PC-9 (cell line): ENCODE measurements around the gene NOD1. TPM values are rescaled to one million over a fixed set of nuclear protein-coding genes. Genes with fewer than 3 reads are reported as not detected.

Experiments
- BruUV-seq: library from RNA; stranded (reverse); fragments of 400-500 nt; replicated peaks from 2 replicates; lab custom pipeline; 2021; lab: Mats Ljungman, UMichigan
- CTCF ChIA-PET: fragments of 300-600 bp; sonication (Branson Sonifier 250); formaldehyde crosslinking; loops from one replicate; lab custom pipeline; 2022; ENCODE audit warnings: antibody characterized with exemption; lab: Charles Lee
- POLR2A ChIA-PET: fragments of 300-600 bp; sonication (Branson Sonifier 250); formaldehyde crosslinking; loops from one replicate; lab custom pipeline; 2022; ENCODE audit warnings: antibody characterized with exemption; ENCODE audit not compliant: unreplicated experiment; lab: Charles Lee
- DNase-seq, 2 experiments: peaks; one replicate each; pipeline versions ENCODE4 v3.0.0 to v3.0.0-alpha.2; 2015 to 2022; ENCODE audit warnings: mixed read lengths in 1 of 2
- H2AFZ ChIP-seq: fragments of 200-600 bp; sonication (generic); 2 replicates; pipeline ENCODE4 v1.8.1; 2017; ENCODE audit warnings: antibody characterized with exemption
- H3F3A ChIP-seq: fragments of 200-600 bp; sonication (generic); 2 replicates; pipeline ENCODE4 v1.8.1; 2017; ENCODE audit warnings: antibody characterized with exemption, mild to moderate bottlenecking, low read depth; ENCODE audit not compliant: insufficient read depth
- H3K27ac ChIP-seq: fragments of 200-600 bp; sonication (generic); 2 replicates; pipeline ENCODE4 v1.6.1; 2016; ENCODE audit warnings: mixed run types
- H3K27me3 ChIP-seq: fragments of 200-600 bp; sonication (generic); 2 replicates; pipeline ENCODE4 v1.6.1; 2016; ENCODE audit warnings: low read depth, mixed run types; ENCODE audit not compliant: insufficient read depth
- H3K36me3 ChIP-seq: fragments of 200-600 bp; sonication (generic); 2 replicates; pipeline ENCODE4 v1.6.1; 2016; ENCODE audit warnings: low read depth, mixed run types
- H3K4me1 ChIP-seq: fragments of 200-600 bp; sonication (generic); replicated peaks from 2 replicates; pipeline ENCODE4 v1.6.1; 2016; ENCODE audit warnings: mixed run types; ENCODE audit not compliant: insufficient read depth
- H3K4me2 ChIP-seq: fragments of 200-600 bp; sonication (generic); 2 replicates; pipeline ENCODE4 v1.6.1; 2017; ENCODE audit warnings: mixed run types
- H3K4me3 ChIP-seq: fragments of 200-600 bp; sonication (generic); 2 replicates; pipeline ENCODE4 v1.6.1; 2016; ENCODE audit warnings: mixed run types
- H3K79me2 ChIP-seq: fragments of 200-600 bp; sonication (generic); 2 replicates; pipeline ENCODE4 v1.6.1; 2017; ENCODE audit warnings: low read depth, mixed run types
- H3K9me2 ChIP-seq: fragments of 200-600 bp; sonication (generic); 2 replicates; pipeline ENCODE4 v1.8.1; 2017; ENCODE audit warnings: mild to moderate bottlenecking; ENCODE audit not compliant: insufficient read depth
- H3K9me3 ChIP-seq: fragments of 200-600 bp; sonication (generic); 2 replicates; pipeline ENCODE4 v1.8.1; 2016; ENCODE audit warnings: low read depth; ENCODE audit not compliant: insufficient read depth
- H4K20me1 ChIP-seq: fragments of 200-600 bp; sonication (generic); 2 replicates; pipeline ENCODE4 v1.8.1; 2017; ENCODE audit not compliant: insufficient read depth
- EZH2 ChIP-seq: fragments of 200-600 bp; sonication (generic); IDR thresholded peaks from 2 replicates; pipeline ENCODE4 v1.8.0; 2017; ENCODE audit warnings: antibody characterized with exemption, low read depth
- intact Hi-C: fragments of 100-400 bp; cut with micrococcal nuclease; formaldehyde crosslinking; loops from one replicate; pipeline ENCODE4 v1.10.0; 2022; ENCODE audit not compliant: unreplicated experiment
- total RNA-seq: library from RNA; stranded (reverse); gene quantifications from 2 replicates; pipeline ENCODE4 v1.2.3, GENCODE V29; 2021
- TF ChIP-seq, protein P1 (sequence below): fragments of 200-600 bp; sonication (generic); conservative IDR thresholded peaks from 2 replicates; pipeline ENCODE4 v1.6.1; 2017; ENCODE audit warnings: mixed run types, antibody characterized with exemption, mild to moderate bottlenecking, moderate library complexity

NOD1 gene
- total RNA-seq, 1 experiment from 2014 or later: 16.5 TPM

DNA sequence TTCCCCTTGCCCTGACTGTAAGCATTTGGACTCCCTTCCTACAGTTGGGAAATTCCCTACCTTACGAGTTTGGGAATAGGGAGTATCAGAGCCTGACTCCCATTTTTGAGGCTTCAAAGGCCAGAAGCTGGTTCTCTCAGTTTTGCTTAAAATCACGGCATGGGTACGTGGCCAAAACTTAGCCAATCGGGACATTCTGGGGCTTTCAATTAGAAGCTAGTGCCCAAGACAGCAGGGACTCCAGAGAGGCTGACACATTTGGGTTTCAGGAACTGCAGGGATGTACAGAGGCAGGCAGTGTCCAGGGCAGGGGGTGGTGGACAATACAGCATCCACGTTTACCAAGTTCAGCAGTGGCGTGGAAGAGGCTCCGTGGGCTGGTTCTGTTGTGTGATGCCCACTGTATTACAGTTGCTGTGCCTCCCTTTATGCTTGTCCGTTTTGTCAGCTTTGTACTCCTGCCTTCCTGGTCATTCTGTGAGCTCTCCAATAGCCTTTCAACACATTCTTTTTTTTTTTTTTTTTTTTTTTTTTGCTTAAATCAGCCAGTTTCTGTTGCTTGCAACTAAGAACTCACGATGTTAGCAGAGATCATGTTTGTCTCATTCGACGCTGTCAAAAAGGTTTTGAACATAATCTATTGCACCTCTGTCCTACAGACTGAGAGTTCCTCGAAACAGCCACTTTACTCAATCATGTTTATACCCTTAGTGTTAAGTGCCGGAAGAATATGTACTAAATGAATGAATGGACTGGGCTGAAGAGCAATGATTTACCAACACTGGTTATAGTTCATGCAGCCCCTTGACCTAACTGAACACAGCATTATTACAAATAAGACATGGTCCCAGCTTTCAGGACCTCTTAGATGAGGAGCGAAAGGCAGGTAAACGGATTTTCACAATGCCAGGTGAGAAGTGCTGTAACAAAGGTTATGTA is 25.0 kb upstream of the NOD1 start:
- Histone ChIP-seq H3K9me3 (0 out of 2 replicates have a peak, but pooled peaks cover 4% of the 10 kb centered on the region), H2AFZ (peak overlapping the region; percentile 93), H3K36me3 (peaks cover 32% of the 10 kb centered on the region), H3K4me1 (peaks cover 52% of the 10 kb centered on the region), H3K4me2 (peak overlapping the region; percentile 91), H4K20me1 (no peaks in the 10 kb centered on the region), H3K27ac (no peak overlapping the region), H3K27me3 (no peaks in the 10 kb centered on the region), H3K9me2 (no peaks in the 10 kb centered on the region), H3F3A (peaks cover 17% of the 10 kb centered on the region), H3K4me3 (peak overlapping the region; percentile 81), H3K79me2 (peaks cover 60% of the 10 kb centered on the region)
- no TSS peak for BruUV-seq
- DNase-seq: peak in 1 of 2 experiments; percentile 32
- intact Hi-C loops: loop anchor here (1.0 to 10.0 kb wide), 6 partner anchors 24 to 359 kb away; partner anchors contain the start of genes GARS1 and ZNRF2
- TF ChIP-seq, protein P1, sequence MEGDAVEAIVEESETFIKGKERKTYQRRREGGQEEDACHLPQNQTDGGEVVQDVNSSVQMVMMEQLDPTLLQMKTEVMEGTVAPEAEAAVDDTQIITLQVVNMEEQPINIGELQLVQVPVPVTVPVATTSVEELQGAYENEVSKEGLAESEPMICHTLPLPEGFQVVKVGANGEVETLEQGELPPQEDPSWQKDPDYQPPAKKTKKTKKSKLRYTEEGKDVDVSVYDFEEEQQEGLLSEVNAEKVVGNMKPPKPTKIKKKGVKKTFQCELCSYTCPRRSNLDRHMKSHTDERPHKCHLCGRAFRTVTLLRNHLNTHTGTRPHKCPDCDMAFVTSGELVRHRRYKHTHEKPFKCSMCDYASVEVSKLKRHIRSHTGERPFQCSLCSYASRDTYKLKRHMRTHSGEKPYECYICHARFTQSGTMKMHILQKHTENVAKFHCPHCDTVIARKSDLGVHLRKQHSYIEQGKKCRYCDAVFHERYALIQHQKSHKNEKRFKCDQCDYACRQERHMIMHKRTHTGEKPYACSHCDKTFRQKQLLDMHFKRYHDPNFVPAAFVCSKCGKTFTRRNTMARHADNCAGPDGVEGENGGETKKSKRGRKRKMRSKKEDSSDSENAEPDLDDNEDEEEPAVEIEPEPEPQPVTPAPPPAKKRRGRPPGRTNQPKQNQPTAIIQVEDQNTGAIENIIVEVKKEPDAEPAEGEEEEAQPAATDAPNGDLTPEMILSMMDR: no peak
- TF ChIP-seq EZH2: no peak
- CTCF ChIA-PET: no interaction called here
- POLR2A ChIA-PET: no interaction called here

DNA sequence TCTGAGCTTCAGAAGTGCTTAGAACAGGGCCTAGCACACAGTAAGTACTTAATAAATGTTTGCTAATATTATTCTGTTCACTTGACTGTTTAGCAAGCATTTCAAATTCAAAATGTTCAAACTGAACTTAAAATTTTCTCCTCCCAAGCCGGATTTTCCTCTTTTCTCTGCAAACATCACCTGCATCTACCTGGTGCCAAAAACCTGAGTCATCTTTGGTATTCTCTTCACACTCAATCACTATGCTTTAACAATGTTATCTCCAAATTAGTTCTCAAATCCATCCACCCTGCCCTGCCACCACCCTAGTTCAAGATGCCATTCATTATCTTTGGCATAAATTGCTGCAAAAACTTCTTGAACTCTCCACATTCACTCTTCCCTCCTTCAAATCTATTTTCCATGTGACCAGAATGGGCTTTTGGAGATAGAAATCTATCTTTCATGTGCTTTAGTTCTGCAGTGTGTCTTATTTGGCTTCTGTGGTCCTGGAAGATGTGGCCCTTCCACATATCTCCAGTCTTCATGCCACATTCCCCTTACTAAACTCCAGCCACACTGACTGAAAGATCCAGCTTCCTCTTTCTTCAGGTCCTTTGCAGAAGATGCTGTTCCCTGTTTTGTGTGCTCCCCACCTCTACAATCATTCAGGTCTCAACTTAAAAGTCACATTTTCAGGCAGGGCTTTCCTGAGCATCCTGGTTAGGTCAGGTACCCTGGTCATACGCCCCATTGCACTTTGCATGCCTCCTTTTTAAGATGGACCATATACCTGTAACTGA is 24.1 kb upstream of the NOD1 start:
- ChIA-PET POLR2A (interaction anchor here (0.7 kb wide), 1 partner anchor 202 kb away, joined by 3 read pairs; no protein-coding TSS in a partner anchor), CTCF (no interaction called here)
- peak; percentile 46 to 75 for DNase-seq
- Histone ChIP-seq H3K4me1 (peaks cover 45% of the 10 kb centered on the region), H3K27me3 (no peaks in the 10 kb centered on the region), H3K9me3 (0 out of 2 replicates have a peak, but pooled peaks cover 4% of the 10 kb centered on the region), H4K20me1 (no peaks in the 10 kb centered on the region), H3K36me3 (peaks cover 36% of the 10 kb centered on the region), H3K9me2 (no peaks in the 10 kb centered on the region), H2AFZ (no peak overlapping the region), H3K79me2 (peaks cover 63% of the 10 kb centered on the region), H3K4me3 (peak overlapping the region; percentile 81; the same call in 1 of the 2 replicates), H3F3A (peaks cover 15% of the 10 kb centered on the region; the same call in 1 of the 2 replicates), H3K4me2 (peak overlapping the region; percentile 91), H3K27ac (peak overlapping the region; percentile 48)
- TF ChIP-seq, protein P1: no peak
- TF ChIP-seq EZH2: no peak
- BruUV-seq: no TSS peak
- intact Hi-C loops: loop anchor here (1.0 to 10.0 kb wide), 4 partner anchors 43 to 358 kb away; partner anchors contain the start of gene GARS1

DNA sequence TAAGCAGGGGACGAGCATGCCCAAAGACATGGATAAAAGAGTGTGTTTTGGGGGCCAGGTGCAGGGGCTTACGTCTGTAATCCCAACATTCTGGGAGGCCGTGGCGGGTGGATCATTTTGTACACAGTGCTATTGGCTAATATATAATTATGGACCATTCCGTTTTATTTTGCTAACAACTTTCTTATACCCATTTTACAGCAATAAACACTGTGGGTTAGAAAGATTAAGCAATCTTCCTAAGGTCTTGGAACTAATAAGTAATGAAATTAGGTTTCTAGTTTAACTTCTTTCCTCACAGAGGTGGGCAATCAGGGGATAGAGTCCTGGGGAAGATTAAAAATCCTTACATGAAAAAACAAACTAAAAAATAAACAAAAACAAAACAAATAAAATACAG is 22.7 kb upstream of the NOD1 start:
- H3K36me3 ChIP-seq: peaks cover 48% of the 10 kb centered on the region
- intact Hi-C loops: loop anchor here (5.0 to 10.0 kb wide), 3 partner anchors 94 to 356 kb away; partner anchors contain the start of gene GARS1
- peak overlapping the region; percentile 91 for H3K4me2 ChIP-seq
- TF ChIP-seq, protein P1: no peak
- no peak for TF ChIP-seq EZH2
- DNase-seq: no peak
- H3K9me2 ChIP-seq: no peaks in the 10 kb centered on the region
- ChIA-PET CTCF (interaction anchor here (0.6 kb wide), 1 partner anchor 13 kb away, joined by 6 read pairs; no protein-coding TSS in a partner anchor), POLR2A (no interaction called here)
- H2AFZ ChIP-seq: no peak overlapping the region
- no peaks in the 10 kb centered on the region for H3K27me3 ChIP-seq
- peaks cover 45% of the 10 kb centered on the region for H3K4me1 ChIP-seq
- no peak overlapping the region for H3K4me3 ChIP-seq
- H4K20me1 ChIP-seq: no peaks in the 10 kb centered on the region
- 0 out of 2 replicates have a peak, but pooled peaks cover 4% of the 10 kb centered on the region for H3K9me3 ChIP-seq
- H3K79me2 ChIP-seq: peaks cover 63% of the 10 kb centered on the region
- H3F3A ChIP-seq: peaks cover 24% of the 10 kb centered on the region
- no TSS peak for BruUV-seq
- no peak overlapping the region for H3K27ac ChIP-seq
